Esophagus muscularis mucosa (tissue), 3 donors: ENCODE measurements around the gene LDLRAD2.

Experiments
- CTCF ChIP-seq, 3 experiments: fragments of 200-600 bp in 2 of 3; fragments of 450-650 bp in 1 of 3; sonication (generic) in 2 of 3; IDR thresholded peaks; one replicate each; pipeline ENCODE4 v1.5.1; 2017 to 2019; ENCODE audit warnings: antibody characterized with exemption in 3 of 3, mild to moderate bottlenecking in 2 of 3, moderate library complexity in 1 of 3
- POLR2A ChIP-seq: fragments of 450-650 bp; IDR thresholded peaks from one replicate; pipeline ENCODE4 v1.6.1; 2017; ENCODE audit warnings: antibody characterized with exemption, moderate library complexity, mild to moderate bottlenecking, low read depth

GRCh38 chr1:21766210-21766609 lies 45.9 kb upstream of the LDLRAD2 start:
- TF ChIP-seq CTCF (IDR thresholded peaks at IDR 0.05) (no peak), POLR2A (no peak)
